GM23338 (cell line): ENCODE measurements around the gene CYRIA. TPM values are rescaled to one million over a fixed set of nuclear protein-coding genes. Genes with fewer than 3 reads are reported as not detected.

Source experiments
- ATAC-seq: fragments of 200-7000 bp; cut with Tn5 transposase; 3 replicates; pipeline ENCODE4 v1.9.1; 2020
- DNase-seq: peaks from one replicate; pipeline ENCODE4 v3.0.0-alpha.2; 2015; ENCODE audit warnings: low spot score
- H2AFZ ChIP-seq: fragments of 200-600 bp; sonication (generic); 2 replicates; pipeline ENCODE4 v1.8.0; 2016; ENCODE audit warnings: antibody characterized with exemption, mild to moderate bottlenecking, moderate library complexity
- H3F3A ChIP-seq: fragments of 200-600 bp; sonication (generic); replicated peaks from 2 replicates; pipeline ENCODE4 v1.8.0; 2017; ENCODE audit warnings: antibody characterized with exemption, mixed run types, low read depth
- H3K27ac ChIP-seq: fragments of 200-600 bp; sonication (generic); 2 replicates; pipeline ENCODE4 v1.6.1; 2016; ENCODE audit warnings: low read depth
- H3K27me3 ChIP-seq: fragments of 200-600 bp; sonication (generic); 2 replicates; pipeline ENCODE4 v1.8.0; 2016; ENCODE audit warnings: mild to moderate bottlenecking, mixed run types, moderate library complexity; ENCODE audit not compliant: insufficient read depth
- H3K36me3 ChIP-seq: fragments of 200-600 bp; sonication (generic); 2 replicates; pipeline ENCODE4 v1.8.0; 2016; ENCODE audit warnings: mild to moderate bottlenecking; ENCODE audit not compliant: insufficient read depth
- H3K4me1 ChIP-seq: fragments of 200-600 bp; sonication (generic); 2 replicates; pipeline ENCODE4 v1.8.0; 2016; ENCODE audit warnings: mild to moderate bottlenecking, moderate library complexity; ENCODE audit not compliant: insufficient read depth
- H3K4me2 ChIP-seq: fragments of 200-600 bp; sonication (generic); 2 replicates; pipeline ENCODE4 v1.7.1; 2017; ENCODE audit warnings: mixed run types
- H3K4me3 ChIP-seq: fragments of 200-600 bp; sonication (generic); 2 replicates; pipeline ENCODE4 v1.6.1; 2016; ENCODE audit warnings: mixed run types
- H3K79me2 ChIP-seq: fragments of 200-600 bp; sonication (generic); replicated peaks from 2 replicates; pipeline ENCODE4 v1.8.0; 2017; ENCODE audit warnings: mild to moderate bottlenecking; ENCODE audit not compliant: insufficient read depth
- H3K9me2 ChIP-seq: fragments of 200-600 bp; sonication (generic); 2 replicates; pipeline ENCODE4 v1.8.0; 2017; ENCODE audit not compliant: insufficient read depth
- H4K20me1 ChIP-seq: fragments of 200-600 bp; sonication (generic); replicated peaks from 2 replicates; pipeline ENCODE4 v1.8.0; 2017; ENCODE audit warnings: mild to moderate bottlenecking; ENCODE audit not compliant: insufficient read depth
- H3K27ac Mint-ChIP-seq: 2 replicates; pipeline ENCODE4 v1.8.0; 2020; ENCODE audit warnings: inconsistent platforms, mild to moderate bottlenecking, moderate library complexity, mixed read lengths
- H3K27me3 Mint-ChIP-seq: 3 replicates; pipeline ENCODE4 v1.8.0; 2022; ENCODE audit warnings: low read depth, mild to moderate bottlenecking, moderate library complexity, mixed read lengths, inconsistent platforms; ENCODE audit not compliant: insufficient read depth, poor library complexity
- H3K36me3 Mint-ChIP-seq: 3 replicates; pipeline ENCODE4 v1.8.0; 2021; ENCODE audit warnings: low read depth, mild to moderate bottlenecking, inconsistent platforms, moderate library complexity, mixed read lengths
- H3K4me1 Mint-ChIP-seq: 3 replicates; pipeline ENCODE4 v1.8.0; 2020; ENCODE audit warnings: mild to moderate bottlenecking, inconsistent platforms, mixed read lengths
- H3K4me3 Mint-ChIP-seq: 3 replicates; pipeline ENCODE4 v1.8.0; 2021; ENCODE audit warnings: moderate library complexity, mild to moderate bottlenecking, inconsistent platforms, mixed read lengths
- H3K9me3 Mint-ChIP-seq: 3 replicates; pipeline ENCODE4 v1.8.0; 2020; ENCODE audit warnings: moderate library complexity, mild to moderate bottlenecking, inconsistent platforms, mixed read lengths
- CREB1 ChIP-seq: fragments of 250-450 bp; sonication (Bioruptor Pico); IDR thresholded peaks from 2 replicates; pipeline ENCODE4 v1.5.0; 2020; ENCODE audit warnings: low read depth, mild to moderate bottlenecking, moderate library complexity
- CTCF ChIP-seq, 2 experiments: fragments of 200-600 bp in 1 of 2; sonication (generic) in 1 of 2; conservative IDR thresholded peaks; 2 replicates each; pipeline versions ENCODE4 v1.5.1 to v1.6.1; 2016 to 2017; ENCODE audit warnings: antibody characterized with exemption in 2 of 2, low read depth in 2 of 2, mild to moderate bottlenecking in 2 of 2, moderate library complexity in 1 of 2
- EZH2 ChIP-seq: fragments of 200-600 bp; sonication (generic); IDR thresholded peaks from one replicate; pipeline ENCODE4 v1.8.0; 2017; ENCODE audit warnings: antibody characterized with exemption, mild to moderate bottlenecking, low read depth; ENCODE audit not compliant: unreplicated experiment
- EZH2phosphoT487 ChIP-seq: fragments of 200-600 bp; sonication (generic); IDR thresholded peaks from one replicate; pipeline ENCODE4 v1.8.1; 2018; ENCODE audit warnings: antibody characterized with exemption; ENCODE audit not compliant: unreplicated experiment
- JUNB ChIP-seq: IDR thresholded peaks from one replicate; pipeline ENCODE4 v1.6.1; 2016; ENCODE audit warnings: antibody characterized with exemption; ENCODE audit not compliant: unreplicated experiment
- POLR2AphosphoS5 ChIP-seq: IDR thresholded peaks from 2 replicates; pipeline ENCODE4 v1.6.1; 2016; ENCODE audit warnings: antibody characterized with exemption, low read depth
- REST ChIP-seq: IDR thresholded peaks from one replicate; pipeline ENCODE4 v1.6.1; 2018; ENCODE audit warnings: antibody characterized with exemption; ENCODE audit not compliant: unreplicated experiment
- STAT1 ChIP-seq: IDR thresholded peaks from one replicate; pipeline ENCODE4 v1.6.1; 2016; ENCODE audit warnings: antibody characterized with exemption; ENCODE audit not compliant: unreplicated experiment
- ZNF114 ChIP-seq: fragments of 250-450 bp; sonication (Bioruptor Pico); IDR thresholded peaks from 2 replicates; pipeline ENCODE4 v1.5.0; 2020; ENCODE audit warnings: mild to moderate bottlenecking, moderate library complexity
- ZNF462 ChIP-seq: fragments of 250-450 bp; sonication (Bioruptor Pico); IDR thresholded peaks from 2 replicates; pipeline ENCODE4 v1.5.0; 2020; ENCODE audit warnings: mild to moderate bottlenecking, moderate library complexity
- polyA plus RNA-seq: library from polyadenylated mRNA; unstranded; fragments of >200 nt; fragmentation: Nextera tagmentation; extraction: Ambion mirVana; gene quantifications from 2 replicates; pipeline ENCODE4 v1.2.1, GENCODE V29; 2016
- total RNA-seq: library from RNA; depleted of rRNA; stranded (reverse); fragments of >200 nt; shearing (Covaris generic); gene quantifications from 2 replicates; pipeline ENCODE4 v1.2.3, GENCODE V29; 2014

Gene CYRIA
- total and polyA plus RNA-seq, 2 experiments from 2014 or later = 3.0 to 5.3 TPM

- Histone ChIP-seq H3K36me3 (no peaks in the 10 kb centered on the region), H4K20me1 (no peaks in the 10 kb centered on the region), H3K79me2 (no peaks in the 10 kb centered on the region), H3K27ac (no peak overlapping the region), H3F3A (no peaks in the 10 kb centered on the region), H3K27me3 (no peaks in the 10 kb centered on the region), H3K4me2 (no peak overlapping the region), H2AFZ (no peak overlapping the region), H3K4me3 (no peak overlapping the region), H3K9me2 (0 out of 2 replicates have a peak, but pooled peaks cover 3% of the 10 kb centered on the region), H3K4me1 (peaks cover 10% of the 10 kb centered on the region)
- Mint-ChIP-seq H3K9me3 (no peaks in the 10 kb centered on the region), H3K36me3 (no peaks in the 10 kb centered on the region), H3K4me1 (peaks cover 22% of the 10 kb centered on the region; the same call in 2 of the 3 replicates), H3K27ac (no peak overlapping the region), H3K27me3 (peaks cover 1% of the 10 kb centered on the region), H3K4me3 (no peak overlapping the region)
- no peak for DNase-seq
- TF ChIP-seq ZNF114 = no peak
- ATAC-seq = no peak; the same call in 2 of the 3 replicates
Observed at GRCh38 chr2:16639431-16639830, 26.2 kb downstream of the CYRIA start.

- Histone ChIP-seq H2AFZ (no peak overlapping the region), H3K79me2 (no peaks in the 10 kb centered on the region), H3K4me1 (peaks cover 10% of the 10 kb centered on the region), H4K20me1 (no peaks in the 10 kb centered on the region), H3K36me3 (no peaks in the 10 kb centered on the region), H3K4me2 (no peak overlapping the region), H3K27me3 (no peaks in the 10 kb centered on the region), H3K9me2 (0 out of 2 replicates have a peak, but pooled peaks cover 3% of the 10 kb centered on the region), H3K27ac (no peak overlapping the region), H3F3A (no peaks in the 10 kb centered on the region), H3K4me3 (no peak overlapping the region)
- TF ChIP-seq EZH2 (no peak), ZNF114 (no peak), JUNB (no peak), STAT1 (no peak), CREB1 (CRISPR knock-in tag) (no peak), CTCF (conservative IDR thresholded peaks at IDR 0.05; ENCODE audit: low read depth in 2 of 2) (no peak), ZNF462 (CRISPR knock-in tag) (no peak), REST (no peak), EZH2phosphoT487 (no peak), POLR2AphosphoS5 (no peak)
- Mint-ChIP-seq H3K27me3 (peaks cover 1% of the 10 kb centered on the region), H3K4me3 (no peak overlapping the region), H3K9me3 (no peaks in the 10 kb centered on the region), H3K27ac (no peak overlapping the region; the same call in 1 of the 2 replicates), H3K4me1 (peaks cover 22% of the 10 kb centered on the region; the same call in 2 of the 3 replicates), H3K36me3 (no peaks in the 10 kb centered on the region)
- no peak for DNase-seq
- no peak for ATAC-seq
Observed at GRCh38 chr2:16638946-16639345, 26.7 kb downstream of the CYRIA start.
